Ishikawa (cell line): ENCODE measurements around the gene FAM200A.

Experiments
- CEBPB ChIP-seq: IDR thresholded peaks from 2 replicates; pipeline ENCODE4 v1.6.1; 2012
- EGR1 ChIP-seq: IDR thresholded peaks from 2 replicates; pipeline ENCODE4 v1.6.1; 2012
- EP300 ChIP-seq: IDR thresholded peaks from 2 replicates; pipeline ENCODE4 v1.6.1; 2012; ENCODE audit warnings: borderline replicate concordance
- MAX ChIP-seq: IDR thresholded peaks from 2 replicates; pipeline ENCODE4 v1.6.1; 2012
- RAD21 ChIP-seq: IDR thresholded peaks from 2 replicates; pipeline ENCODE4 v1.6.1; 2012; ENCODE audit warnings: low read depth
- REST ChIP-seq: IDR thresholded peaks from 2 replicates; pipeline ENCODE4 v1.6.1; 2012; ENCODE audit warnings: low read depth, mild to moderate bottlenecking
- TAF1 ChIP-seq: IDR thresholded peaks from 2 replicates; pipeline ENCODE4 v1.6.1; 2012; ENCODE audit warnings: low read depth, mild to moderate bottlenecking
- TEAD4 ChIP-seq: IDR thresholded peaks from 2 replicates; pipeline ENCODE4 v1.6.1; 2012
- ZBTB7A ChIP-seq: IDR thresholded peaks from 2 replicates; pipeline ENCODE4 v1.6.1; 2012; ENCODE audit warnings: low read depth
- TF ChIP-seq, protein P1 (sequence below): IDR thresholded peaks from 2 replicates; pipeline ENCODE4 v1.6.1; 2012

DNA sequence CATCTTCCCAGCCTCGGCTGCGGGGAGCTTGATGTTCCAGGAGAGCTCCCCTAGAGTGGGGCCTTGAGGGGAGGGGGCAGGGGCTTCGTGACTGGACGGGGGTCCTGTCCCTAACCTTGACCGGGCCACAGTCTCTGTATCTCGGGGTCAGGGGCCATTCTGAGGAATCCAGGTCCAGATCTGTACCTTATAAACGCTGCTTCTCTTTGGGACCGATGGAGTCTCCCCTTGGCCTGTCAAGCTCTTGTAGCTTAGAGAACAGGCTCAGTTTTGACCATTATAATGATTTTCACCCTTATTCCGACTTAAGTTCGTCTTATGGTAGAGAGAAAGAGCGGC is 46.6 kb downstream of the FAM200A start:
- TF ChIP-seq REST, result no peak
- no peak for TF ChIP-seq RAD21
- TF ChIP-seq TEAD4, result no peak
- no peak for TF ChIP-seq EP300
- no peak for TF ChIP-seq TAF1
- TF ChIP-seq, protein P1, sequence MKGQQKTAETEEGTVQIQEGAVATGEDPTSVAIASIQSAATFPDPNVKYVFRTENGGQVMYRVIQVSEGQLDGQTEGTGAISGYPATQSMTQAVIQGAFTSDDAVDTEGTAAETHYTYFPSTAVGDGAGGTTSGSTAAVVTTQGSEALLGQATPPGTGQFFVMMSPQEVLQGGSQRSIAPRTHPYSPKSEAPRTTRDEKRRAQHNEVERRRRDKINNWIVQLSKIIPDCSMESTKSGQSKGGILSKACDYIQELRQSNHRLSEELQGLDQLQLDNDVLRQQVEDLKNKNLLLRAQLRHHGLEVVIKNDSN, result no peak
- no peak for TF ChIP-seq MAX
- no peak for TF ChIP-seq CEBPB
- TF ChIP-seq ZBTB7A, result no peak
- TF ChIP-seq EGR1, result no peak
